ENCODE results near the gene OLFML2A.

GRCh38 chr9:124855566-124855943 is 78.6 kb downstream of the OLFML2A start:
- TF ChIP-seq POLR2A (IDR thresholded peaks at IDR 0.05) (no peak), POLR2AphosphoS5 (IDR thresholded peaks at IDR 0.05) (peak in 1 of 3 donors; percentile 32)
- TF ChIP-seq, protein P1, sequence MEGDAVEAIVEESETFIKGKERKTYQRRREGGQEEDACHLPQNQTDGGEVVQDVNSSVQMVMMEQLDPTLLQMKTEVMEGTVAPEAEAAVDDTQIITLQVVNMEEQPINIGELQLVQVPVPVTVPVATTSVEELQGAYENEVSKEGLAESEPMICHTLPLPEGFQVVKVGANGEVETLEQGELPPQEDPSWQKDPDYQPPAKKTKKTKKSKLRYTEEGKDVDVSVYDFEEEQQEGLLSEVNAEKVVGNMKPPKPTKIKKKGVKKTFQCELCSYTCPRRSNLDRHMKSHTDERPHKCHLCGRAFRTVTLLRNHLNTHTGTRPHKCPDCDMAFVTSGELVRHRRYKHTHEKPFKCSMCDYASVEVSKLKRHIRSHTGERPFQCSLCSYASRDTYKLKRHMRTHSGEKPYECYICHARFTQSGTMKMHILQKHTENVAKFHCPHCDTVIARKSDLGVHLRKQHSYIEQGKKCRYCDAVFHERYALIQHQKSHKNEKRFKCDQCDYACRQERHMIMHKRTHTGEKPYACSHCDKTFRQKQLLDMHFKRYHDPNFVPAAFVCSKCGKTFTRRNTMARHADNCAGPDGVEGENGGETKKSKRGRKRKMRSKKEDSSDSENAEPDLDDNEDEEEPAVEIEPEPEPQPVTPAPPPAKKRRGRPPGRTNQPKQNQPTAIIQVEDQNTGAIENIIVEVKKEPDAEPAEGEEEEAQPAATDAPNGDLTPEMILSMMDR (IDR thresholded peaks at IDR 0.05 in 8 of 11, conservative IDR thresholded peaks at IDR 0.05 in 3 of 11): no peak

Data from spleen (tissue), 7 donors.